CD14-positive monocyte (primary cell): ENCODE data around the gene BCAR3. TPM values are rescaled to one million over a fixed set of nuclear protein-coding genes. Genes with fewer than 3 reads are reported as not detected.

Experiments
- DNase-seq, 3 donors: peaks; one replicate each; pipeline ENCODE4 v3.0.0-alpha.2; 2011 to 2022
- H2AFZ ChIP-seq: 2 replicates; pipeline ENCODE4 v1.6.0; 2012; ENCODE audit warnings: mild to moderate bottlenecking, low read depth, low read length, inconsistent platforms; ENCODE audit not compliant: insufficient read depth, poor library complexity, severe bottlenecking
- H3K27ac ChIP-seq, 2 donors: 1 replicate in 1 of 2; 2 replicates in 1 of 2; pipeline ENCODE4 v1.5.1; 2012 to 2013; ENCODE audit warnings: low read length in 2 of 2, control low read depth in 1 of 2, inconsistent platforms in 1 of 2, low read depth in 1 of 2, mild to moderate bottlenecking in 1 of 2
- H3K27me3 ChIP-seq, 2 donors: one replicate each; pipeline versions ENCODE4 v1.6.0 to v1.6.1; 2011 to 2013; ENCODE audit warnings: low read length in 2 of 2; ENCODE audit not compliant: control insufficient read depth in 2 of 2, insufficient read depth in 2 of 2
- H3K36me3 ChIP-seq, 2 donors: replicated peaks in 1 of 2; 1 replicate in 1 of 2; 2 replicates in 1 of 2; pipeline versions ENCODE4 v1.5.1 to v1.6.1; 2012 to 2013; ENCODE audit warnings: low read length in 2 of 2, control low read depth in 1 of 2, inconsistent platforms in 1 of 2, mild to moderate bottlenecking in 1 of 2; ENCODE audit not compliant: insufficient read depth in 2 of 2, control insufficient read depth in 1 of 2
- H3K4me1 ChIP-seq, 2 donors: 1 replicate in 1 of 2; 2 replicates in 1 of 2; pipeline versions ENCODE4 v1.5.1 to v1.6.1; 2012 to 2013; ENCODE audit warnings: low read length in 2 of 2, control low read depth in 1 of 2, inconsistent platforms in 1 of 2, mild to moderate bottlenecking in 1 of 2, moderate library complexity in 1 of 2; ENCODE audit not compliant: insufficient read depth in 2 of 2, control insufficient read depth in 1 of 2
- H3K4me2 ChIP-seq: replicated peaks from 2 replicates; pipeline ENCODE3; 2012; ENCODE audit warnings: low read length, moderate library complexity, mild to moderate bottlenecking; ENCODE audit not compliant: poor library complexity, severe bottlenecking; ENCODE audit errors: extremely low read depth
- H3K4me3 ChIP-seq, 3 experiments: fragments of 200-600 bp in 1 of 3; sonication (generic) in 1 of 3; replicated peaks in 1 of 3; 1 replicate in 2 of 3; 2 replicates in 1 of 3; pipeline ENCODE4 v1.5.1; 2011 to 2013; ENCODE audit warnings: low read length in 3 of 3, mild to moderate bottlenecking in 3 of 3, control low read depth in 2 of 3, low read depth in 2 of 3, inconsistent platforms in 1 of 3, moderate library complexity in 1 of 3
- H3K79me2 ChIP-seq: 2 replicates; pipeline ENCODE4 v1.6.0; 2012; ENCODE audit warnings: mild to moderate bottlenecking, control low read depth, inconsistent platforms, low read length, moderate library complexity; ENCODE audit not compliant: insufficient read depth
- H3K9ac ChIP-seq: 2 replicates; pipeline ENCODE4 v1.6.0; 2017; ENCODE audit warnings: low read length, mild to moderate bottlenecking; ENCODE audit not compliant: insufficient read depth, poor library complexity, severe bottlenecking
- H3K9me3 ChIP-seq, 2 donors: replicated peaks in 1 of 2; 1 replicate in 1 of 2; 2 replicates in 1 of 2; pipeline versions ENCODE4 v1.5.1 to v1.6.1; 2012 to 2013; ENCODE audit warnings: low read length in 2 of 2, control low read depth in 1 of 2; ENCODE audit not compliant: control insufficient read depth in 1 of 2, insufficient read depth in 1 of 2
- H4K20me1 ChIP-seq: 2 replicates; pipeline ENCODE4 v1.6.0; 2012; ENCODE audit warnings: mild to moderate bottlenecking, low read length, control low read depth, moderate library complexity; ENCODE audit not compliant: insufficient read depth
- H3K27ac Mint-ChIP-seq, 7 donors: one replicate each; pipeline ENCODE4 v1.8.0; 2020; ENCODE audit warnings: mild to moderate bottlenecking in 7 of 7, mixed read lengths in 7 of 7, moderate library complexity in 6 of 7, inconsistent platforms in 2 of 7
- H3K27me3 Mint-ChIP-seq, 3 donors: one replicate each; pipeline ENCODE4 v1.8.0; 2021 to 2022; ENCODE audit warnings: low read depth in 3 of 3, mild to moderate bottlenecking in 3 of 3, mixed read lengths in 3 of 3, moderate library complexity in 3 of 3, inconsistent platforms in 1 of 3
- H3K36me3 Mint-ChIP-seq, 2 donors: one replicate each; pipeline ENCODE4 v1.8.0; 2020; ENCODE audit warnings: mixed read lengths in 2 of 2, inconsistent platforms in 1 of 2, mild to moderate bottlenecking in 1 of 2
- H3K4me1 Mint-ChIP-seq: one replicate; pipeline ENCODE4 v1.8.0; 2020; ENCODE audit warnings: mild to moderate bottlenecking, mixed read lengths
- H3K4me3 Mint-ChIP-seq, 2 donors: one replicate each; pipeline ENCODE4 v1.8.0; 2020; ENCODE audit warnings: mild to moderate bottlenecking in 2 of 2, mixed read lengths in 2 of 2, moderate library complexity in 1 of 2
- H3K9me3 Mint-ChIP-seq, 7 donors: one replicate each; pipeline ENCODE4 v1.8.0; 2020 to 2022; ENCODE audit warnings: mixed read lengths in 7 of 7, mild to moderate bottlenecking in 6 of 7, moderate library complexity in 6 of 7, inconsistent platforms in 2 of 7
- CTCF ChIP-seq: fragments of 200-600 bp; IDR thresholded peaks from one replicate; pipeline ENCODE4 v1.8.0; 2022; ENCODE audit warnings: antibody characterized with exemption, mild to moderate bottlenecking
- WGBS: methylation state at CpG from one replicate; pipeline ENCODE4 v1.1.5; 2013; ENCODE audit warnings: missing lambda C conversion rate; ENCODE audit not compliant: insufficient coverage; 5-methylcytosine and 5-hydroxymethylcytosine counted together
- intact Hi-C, 2 donors: fragments of 100-400 bp; cut with micrococcal nuclease; formaldehyde crosslinking; loops; one replicate each; pipeline versions ENCODE4 v1.15.0 to v1.15.1; 2023
- polyA plus RNA-seq, 3 donors: library from polyadenylated mRNA; depleted of rRNA in 1 of 3; unstranded in 2 of 3; stranded (reverse) in 1 of 3; fragments of 300-500 nt in 2 of 3; fragments of >200 nt in 1 of 3; fragmentation: Illumina TruSeq in 2 of 3; gene quantifications; 1 replicate in 2 of 3; 2 replicates in 1 of 3; pipeline ENCODE4 v1.2.3, GENCODE V29; 2012 to 2021

BCAR3 gene
- polyA plus RNA-seq, 3 donors: 0.05 to 0.41 TPM; not detected in 1

DNA sequence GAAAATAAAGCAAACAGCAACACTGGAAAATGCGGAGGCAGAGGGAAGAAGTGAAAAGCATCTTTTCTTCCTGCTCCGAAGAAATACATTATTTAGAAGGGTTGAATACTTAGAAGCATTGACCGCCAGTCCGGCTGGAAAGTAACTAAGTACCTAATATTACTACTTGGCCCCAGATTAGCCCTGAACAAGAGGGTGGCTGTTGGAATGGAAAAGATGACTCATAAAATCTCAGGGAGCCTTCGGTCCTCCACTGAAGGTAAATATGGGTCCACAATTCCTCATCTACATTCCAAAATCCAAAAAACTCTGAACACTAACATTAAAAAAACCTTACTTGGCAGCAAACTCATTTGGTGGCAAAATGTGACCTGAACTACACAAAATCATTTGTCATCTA, 40.1 kb downstream of the BCAR3 start:
- no peak for TF ChIP-seq CTCF
- no peak overlapping the region for H3K4me3 ChIP-seq
- no peak overlapping the region for H3K4me3 Mint-ChIP-seq
- H3K4me1 ChIP-seq: no peaks in the 10 kb centered on the region
- no peak overlapping the region for H3K27ac ChIP-seq
- H3K36me3 Mint-ChIP-seq: no peaks in the 10 kb centered on the region
- WGBS: no CpG with 5 or more reads among the region's 5 CpGs
- no peak overlapping the region for H3K9ac ChIP-seq
- DNase-seq: no peak
- H3K79me2 ChIP-seq: no peaks in the 10 kb centered on the region
- H4K20me1 ChIP-seq: no peaks in the 10 kb centered on the region
- no peaks in the 10 kb centered on the region for H3K9me3 ChIP-seq
- H2AFZ ChIP-seq: no peak overlapping the region
- no peak overlapping the region for H3K27ac Mint-ChIP-seq
- peaks cover 0 to 3% (median 0%) of the 10 kb centered on the region in 7 donors for H3K9me3 Mint-ChIP-seq
- no peak overlapping the region for H3K4me2 ChIP-seq
- H3K36me3 ChIP-seq: no peaks in the 10 kb centered on the region
- peaks cover 0 to 3% (median 2%) of the 10 kb centered on the region in 3 donors for H3K27me3 Mint-ChIP-seq
- H3K27me3 ChIP-seq: no peaks in the 10 kb centered on the region
- intact Hi-C loops: no loop called here
- H3K4me1 Mint-ChIP-seq: no peaks in the 10 kb centered on the region

DNA sequence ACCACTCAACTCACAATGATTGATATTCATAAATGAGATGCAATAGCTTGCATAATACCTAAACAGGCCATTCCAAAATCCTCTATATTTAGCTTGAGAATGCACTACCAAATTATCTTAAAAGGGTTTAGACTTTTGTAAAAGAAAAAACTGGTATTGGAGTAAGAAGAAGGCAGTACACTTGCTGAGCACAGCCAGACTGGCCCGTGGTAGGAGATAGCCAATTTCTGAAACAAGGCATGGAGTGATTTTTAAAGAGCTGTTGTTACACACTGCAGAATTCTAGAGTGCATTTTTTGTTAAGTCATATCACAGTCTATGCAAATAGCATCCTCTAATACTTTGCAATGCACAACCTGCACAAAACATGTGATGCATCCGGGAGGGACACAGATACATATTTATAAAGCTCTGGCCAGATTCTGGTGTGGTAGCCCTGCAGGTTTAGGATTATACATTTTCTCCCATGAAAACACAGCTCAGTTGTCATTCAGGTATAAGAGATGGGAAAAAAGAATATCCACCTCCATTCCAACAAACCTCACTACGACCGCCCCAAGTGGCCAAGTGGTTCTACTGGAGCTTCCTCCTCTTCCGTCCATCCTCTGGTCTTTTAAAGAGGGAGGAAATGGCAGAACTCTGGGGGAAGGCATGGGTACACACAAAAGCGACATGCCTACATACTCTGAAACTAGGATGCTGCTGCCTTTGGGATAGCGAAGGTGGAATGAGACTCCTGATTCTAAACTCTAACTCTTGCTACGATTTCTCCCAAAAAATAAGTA, 40.8 kb downstream of the BCAR3 start:
- Histone ChIP-seq H3K9me3 (no peaks in the 10 kb centered on the region), H3K27ac (no peak overlapping the region), H4K20me1 (no peaks in the 10 kb centered on the region), H3K27me3 (no peaks in the 10 kb centered on the region), H3K4me3 (no peak overlapping the region), H3K36me3 (no peaks in the 10 kb centered on the region), H3K79me2 (no peaks in the 10 kb centered on the region), H3K4me2 (no peak overlapping the region), H2AFZ (no peak overlapping the region), H3K9ac (no peak overlapping the region), H3K4me1 (no peaks in the 10 kb centered on the region)
- Mint-ChIP-seq H3K9me3 (peaks cover 0 to 3% (median 0%) of the 10 kb centered on the region in 7 donors), H3K27ac (no peak overlapping the region), H3K27me3 (peaks cover 0 to 3% (median 2%) of the 10 kb centered on the region in 3 donors), H3K36me3 (no peaks in the 10 kb centered on the region), H3K4me3 (no peak overlapping the region), H3K4me1 (no peaks in the 10 kb centered on the region)
- 70% methylated on average over 1 of the region's 8 CpGs for WGBS
- no peak for TF ChIP-seq CTCF
- DNase-seq: no peak
- intact Hi-C loops: no loop called here
